GM21515 (cell line): ENCODE results near the gene GSTT2B.
"Not testable (repeated sequence)": the region's sequence is repeated elsewhere in the genome, so short reads cannot be mapped to it uniquely, and the experiment has no call there.

Source experiments
- ATAC-seq: cut with Tn5 transposase; IDR thresholded peaks from one replicate; pipeline ENCODE4 v1.9.1; 2021; ENCODE audit not compliant: unreplicated experiment

GSTT2B gene

DNA sequence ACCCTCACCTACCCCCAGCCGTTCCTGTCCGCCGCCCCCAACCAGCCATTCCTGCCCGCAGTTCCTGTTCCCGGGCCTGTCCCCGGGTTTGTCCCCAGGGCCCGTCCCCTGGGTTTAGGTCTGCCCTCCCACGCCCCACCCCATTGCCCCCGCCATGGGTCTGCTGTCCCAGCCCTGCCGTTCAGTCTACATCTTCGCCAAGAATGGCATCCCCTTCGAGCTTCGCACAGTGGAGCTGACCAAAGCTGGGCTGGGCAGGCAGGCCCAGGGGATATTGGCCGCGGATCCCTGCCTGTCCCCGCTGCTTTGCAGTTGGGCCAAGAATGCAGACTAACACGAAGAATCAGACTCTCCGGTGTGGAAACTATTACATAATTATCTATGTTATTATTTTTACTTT lies 11.2 kb downstream of the GSTT2B start:
- not testable (repeated sequence) for ATAC-seq

DNA sequence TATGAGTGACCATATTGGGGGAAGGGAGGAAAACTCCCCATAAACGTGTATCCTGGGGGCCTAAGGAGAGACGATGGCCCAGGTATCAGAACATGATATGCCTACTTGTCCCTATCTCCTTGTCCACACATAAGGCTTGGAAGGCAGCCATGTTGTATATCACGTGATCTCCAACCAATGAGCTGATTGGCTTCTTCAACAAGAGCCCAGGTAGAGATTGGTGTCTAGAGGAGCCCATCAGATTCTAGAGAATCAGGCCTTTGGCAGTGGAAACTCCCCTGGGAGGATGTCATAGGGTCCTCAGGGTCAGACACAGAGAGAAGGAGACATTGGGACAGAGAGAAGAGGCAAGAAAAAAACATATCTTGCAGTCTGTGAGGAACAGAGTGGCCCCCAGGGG lies 13.6 kb downstream of the GSTT2B start:
- ATAC-seq = not testable (repeated sequence)

DNA sequence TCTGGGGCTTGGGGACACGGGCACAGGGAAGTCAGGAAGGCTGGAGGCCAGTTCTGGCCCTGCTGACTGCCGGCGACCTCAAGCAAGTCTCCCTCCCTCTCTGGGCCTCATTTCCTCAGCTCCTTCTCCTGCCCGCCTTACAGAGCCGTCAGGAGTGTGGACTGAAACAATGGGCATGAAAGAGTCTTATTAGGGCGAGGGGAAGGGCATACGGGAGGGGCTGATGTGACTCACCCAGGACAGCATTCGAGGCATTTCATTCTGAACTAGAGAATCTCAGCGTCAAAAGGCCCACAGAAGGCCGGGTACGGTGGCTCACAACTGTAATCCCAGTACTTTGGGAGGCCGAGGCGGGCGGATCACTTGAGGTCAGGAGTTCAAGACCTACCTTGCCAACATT lies 20.8 kb downstream of the GSTT2B start:
- not testable (repeated sequence) for ATAC-seq

DNA sequence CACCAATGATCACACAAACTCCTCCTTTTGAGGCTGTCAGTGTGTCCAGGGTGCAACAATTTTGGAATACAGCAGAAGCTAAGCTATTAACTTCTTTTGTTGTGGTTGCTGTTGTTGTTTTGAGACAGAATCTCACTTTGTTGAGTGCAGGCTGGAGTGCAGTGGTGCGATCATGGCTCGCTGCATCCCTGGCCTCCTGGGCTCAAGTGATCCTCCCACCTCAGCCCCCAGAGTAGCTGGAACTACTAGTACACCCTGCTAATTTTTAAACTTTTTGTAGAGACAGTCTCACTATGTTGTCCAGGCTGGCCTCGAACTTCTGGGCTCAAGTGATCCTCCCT lies 22.0 kb downstream of the GSTT2B start:
- ATAC-seq = no peak

DNA sequence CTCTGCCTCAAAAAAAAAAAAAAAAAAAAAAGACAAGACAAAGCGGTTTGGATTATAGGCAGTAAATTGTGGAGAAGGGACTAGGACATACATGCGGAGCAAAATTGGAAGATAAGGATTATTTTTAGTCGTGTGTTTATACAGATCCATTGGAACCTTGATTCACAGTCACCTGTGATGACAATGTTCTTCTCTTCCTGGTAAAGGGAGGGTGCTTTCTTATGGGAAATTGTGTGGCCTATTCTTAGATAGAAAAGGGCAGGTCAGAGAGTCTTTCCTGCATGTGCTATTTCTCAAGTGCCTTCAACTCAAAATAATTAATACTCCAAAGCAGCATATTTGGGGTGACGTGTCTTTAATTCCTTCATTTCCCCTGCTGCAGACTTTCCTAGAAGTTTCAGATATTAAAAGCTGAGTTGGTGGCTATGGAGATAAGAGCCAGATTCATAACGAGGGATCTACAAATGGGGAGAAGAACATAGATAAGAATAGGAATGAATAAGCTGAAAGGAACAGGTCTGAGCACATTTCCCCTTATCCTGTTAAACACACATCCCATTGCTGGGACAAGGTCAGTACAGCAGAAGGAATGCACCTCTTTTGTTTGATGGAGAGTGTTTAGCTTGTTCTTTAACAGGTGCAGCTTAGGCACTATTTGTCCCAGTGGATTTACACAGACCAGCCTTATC lies 22.5 kb downstream of the GSTT2B start:
- no peak for ATAC-seq

DNA sequence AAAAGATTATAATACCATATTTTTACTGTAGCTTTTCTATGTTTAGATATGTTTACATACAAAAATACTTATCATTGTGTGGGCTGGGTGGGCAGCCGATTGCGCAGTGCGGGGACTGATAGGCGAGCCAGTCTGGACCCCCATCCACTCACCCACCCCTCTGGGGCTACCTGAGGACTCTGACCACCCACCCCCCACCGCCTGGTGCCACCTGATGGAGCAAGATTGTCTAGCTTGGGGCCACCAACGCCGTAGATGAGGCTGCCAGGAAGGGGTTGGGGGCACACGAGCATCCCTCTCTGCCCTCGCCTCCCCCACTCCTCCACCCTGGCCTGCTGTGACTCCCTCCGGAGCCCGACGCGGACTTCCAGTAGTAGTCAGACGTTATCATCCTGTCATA lies 34.4 kb downstream of the GSTT2B start:
- ATAC-seq = no peak

DNA sequence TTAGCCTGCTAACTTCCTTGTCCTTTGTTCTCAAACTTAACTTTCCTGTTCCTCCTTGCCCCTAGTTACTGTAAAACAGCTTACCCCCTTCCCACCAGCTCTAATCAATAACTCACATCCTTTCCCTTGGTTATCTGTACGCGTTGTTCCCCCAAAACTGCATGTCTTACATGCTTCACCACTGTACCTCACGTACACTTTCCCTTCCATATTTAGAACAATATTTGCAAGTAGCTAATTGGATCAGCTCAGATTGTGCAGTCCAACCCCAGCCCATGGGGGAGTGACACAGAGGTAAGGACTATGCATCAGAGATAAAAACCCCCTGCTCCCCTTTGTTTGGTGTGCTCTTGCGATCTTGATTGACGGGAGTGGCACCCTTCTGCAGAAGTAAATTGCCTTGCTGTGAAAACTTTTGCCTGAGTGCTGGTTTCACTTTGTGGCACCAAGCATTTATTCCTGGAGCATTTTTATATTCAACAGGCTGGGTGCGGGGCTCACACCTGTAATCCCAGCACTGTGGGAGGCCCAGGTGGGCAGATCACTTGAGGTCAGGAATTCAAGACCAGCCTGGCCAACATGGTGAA lies 35.9 kb downstream of the GSTT2B start:
- ATAC-seq = no peak

DNA sequence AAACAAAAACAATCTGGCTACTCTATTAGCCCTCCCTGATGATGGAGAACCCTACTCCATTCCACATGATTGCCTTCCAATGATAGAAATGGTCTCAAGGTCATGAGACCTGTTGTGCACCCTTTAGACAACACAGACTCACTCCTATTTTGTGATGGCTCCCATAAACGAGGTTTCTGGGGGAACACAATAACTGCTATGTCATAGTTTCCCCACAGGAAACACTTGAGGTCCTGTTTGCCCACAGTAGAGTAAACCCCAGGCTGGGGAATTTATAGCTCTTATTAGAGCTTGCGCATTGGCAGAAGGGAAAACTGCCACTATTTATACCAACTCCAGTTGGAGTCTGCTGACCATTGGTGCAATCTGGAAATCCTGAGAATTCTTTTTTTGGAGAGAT lies 38.1 kb downstream of the GSTT2B start:
- ATAC-seq = no peak

DNA sequence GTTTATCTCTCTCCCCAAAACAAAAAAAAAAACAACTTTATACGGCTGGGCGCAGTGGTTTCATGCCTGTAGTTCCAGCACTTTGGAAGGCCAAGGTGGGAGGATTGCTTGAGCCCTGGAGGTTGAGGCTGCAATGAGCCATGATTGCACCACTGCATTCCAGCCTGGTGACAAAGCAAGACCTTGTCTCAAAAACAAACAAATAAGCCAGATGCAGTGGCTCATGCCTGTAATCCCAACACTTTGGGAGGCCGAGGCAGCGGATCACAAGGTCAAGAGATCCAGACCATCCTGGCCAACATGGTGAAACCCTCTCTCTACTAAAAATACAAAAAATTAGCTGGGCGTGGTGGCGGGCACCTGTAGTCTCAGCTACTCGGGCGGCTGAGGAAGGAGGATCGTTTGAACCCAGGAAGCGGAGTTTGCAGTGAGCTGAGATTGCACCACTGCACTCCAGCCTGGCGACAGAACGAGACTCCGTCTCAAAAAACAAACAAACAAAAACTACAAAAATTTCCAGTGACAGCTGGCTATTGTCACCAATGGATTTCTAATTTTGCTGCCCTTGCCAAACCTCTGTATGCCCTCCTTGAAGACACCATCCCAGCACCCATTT lies 39.3 kb downstream of the GSTT2B start:
- ATAC-seq = not testable (repeated sequence)

DNA sequence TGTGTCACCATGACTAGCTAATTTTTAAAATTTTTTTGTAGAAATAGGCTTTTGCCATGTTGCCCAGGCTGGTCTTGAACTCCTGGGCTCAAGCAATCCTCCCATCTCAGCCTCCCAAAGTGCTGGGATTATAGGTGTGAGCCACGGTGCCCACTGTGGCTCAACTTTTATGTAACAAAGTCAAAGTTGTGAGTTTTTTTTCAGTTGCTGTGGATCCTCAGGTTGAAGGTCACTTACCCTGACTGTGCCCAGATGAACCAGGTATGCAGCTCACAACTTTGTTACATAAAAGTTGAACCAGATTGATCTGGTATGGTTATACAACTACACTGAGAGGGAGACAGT lies 40.8 kb downstream of the GSTT2B start:
- not testable (repeated sequence) for ATAC-seq

DNA sequence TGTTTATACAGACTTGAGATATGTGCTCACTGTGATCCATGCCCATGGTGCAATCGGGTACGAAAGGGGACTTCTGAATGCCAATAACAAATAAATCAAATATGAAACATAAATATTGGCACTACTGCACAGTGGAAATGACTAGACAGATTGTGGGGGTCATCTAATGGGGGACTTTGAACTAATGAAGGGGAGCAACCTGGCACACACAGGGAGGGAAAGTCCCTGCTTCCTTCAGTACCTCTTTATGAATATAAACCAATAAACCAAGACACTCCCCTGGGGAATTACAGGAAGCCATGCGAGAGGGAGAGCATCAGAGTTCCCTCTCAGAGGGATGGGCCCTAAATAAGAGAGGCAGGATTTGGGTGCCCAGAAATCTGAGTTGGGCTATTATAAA lies 45.7 kb downstream of the GSTT2B start:
- ATAC-seq = no peak

DNA sequence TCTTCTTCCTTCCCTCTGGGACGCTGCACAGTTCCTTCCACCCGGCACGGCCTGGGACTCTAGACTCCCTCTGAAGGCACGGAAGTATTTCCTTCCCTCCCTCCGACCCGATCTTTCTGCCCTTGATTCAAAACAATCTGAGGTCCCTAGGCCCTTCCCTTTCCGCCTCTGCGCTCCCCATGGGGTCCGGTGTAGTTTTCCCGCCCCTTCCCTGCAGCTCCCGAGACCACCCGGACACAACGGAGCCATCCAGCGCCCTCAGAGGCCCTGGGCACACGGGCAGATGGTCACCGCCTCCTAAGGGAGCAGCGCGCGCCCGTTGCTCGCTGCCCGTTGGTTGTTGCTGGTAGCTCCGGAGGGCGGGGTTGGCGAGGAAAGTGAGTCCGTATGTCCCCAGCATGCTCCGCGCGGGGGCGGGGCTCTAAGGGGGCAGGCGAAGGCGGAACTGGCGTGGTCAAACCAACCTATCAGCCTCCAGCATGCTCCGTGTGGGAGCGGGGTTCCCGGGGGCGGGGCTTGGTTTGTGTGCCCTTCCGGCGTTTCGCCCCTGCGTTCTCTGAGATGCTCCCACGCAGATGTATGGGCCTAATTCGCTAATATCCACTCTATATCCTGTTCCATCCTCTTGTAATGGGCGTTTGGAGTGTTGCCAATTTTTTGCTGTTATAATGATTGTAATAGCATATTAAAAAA lies 47.2 kb downstream of the GSTT2B start:
- ATAC-seq = peak; percentile 84

DNA sequence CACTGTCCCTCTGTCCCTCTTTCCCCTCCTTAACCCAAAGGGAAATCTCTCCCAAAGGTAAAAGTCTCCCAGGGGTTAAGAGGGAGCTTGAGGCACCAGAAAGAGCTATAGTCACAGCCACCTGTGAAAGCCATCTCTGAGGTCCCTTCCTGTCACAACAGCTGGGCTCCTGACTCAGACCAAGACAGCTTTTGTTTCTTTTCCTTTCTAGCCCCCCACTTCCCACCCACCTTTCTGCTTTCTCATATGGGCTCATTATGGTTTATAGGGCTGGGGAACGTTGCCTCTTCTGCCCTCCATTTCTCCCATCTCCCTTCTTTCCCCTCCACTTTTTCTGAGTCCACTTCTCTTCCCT lies 47.7 kb downstream of the GSTT2B start:
- no peak for ATAC-seq

DNA sequence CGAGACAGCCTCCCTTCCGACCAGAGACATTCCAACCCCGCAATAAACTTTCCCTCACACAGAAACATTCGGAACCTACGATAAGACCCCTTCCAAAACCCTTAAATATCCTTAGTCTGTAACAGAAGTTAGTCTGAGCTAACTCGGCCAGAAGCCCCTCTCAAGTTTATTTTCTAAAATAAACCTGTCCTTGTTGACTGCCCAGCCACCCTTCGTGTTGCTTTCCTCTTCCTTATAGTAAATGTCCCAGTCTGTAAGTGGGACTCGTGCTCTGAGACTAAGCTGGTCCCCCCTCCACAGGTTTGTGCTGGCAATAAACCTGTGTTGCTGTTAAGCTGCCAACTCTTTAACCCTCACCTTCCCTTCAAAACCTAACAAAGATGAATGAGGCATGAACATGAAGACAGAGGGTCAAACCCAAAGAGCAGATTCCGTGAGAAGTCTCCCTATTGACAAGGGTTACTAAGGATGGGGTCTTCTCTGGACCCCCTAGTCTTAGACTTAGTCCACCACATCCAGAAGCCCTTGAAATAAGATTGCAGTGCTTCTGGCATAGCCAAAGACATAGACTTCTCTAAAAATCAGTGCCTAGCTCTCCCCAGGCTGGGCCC lies 48.6 kb downstream of the GSTT2B start:
- no peak for ATAC-seq

DNA sequence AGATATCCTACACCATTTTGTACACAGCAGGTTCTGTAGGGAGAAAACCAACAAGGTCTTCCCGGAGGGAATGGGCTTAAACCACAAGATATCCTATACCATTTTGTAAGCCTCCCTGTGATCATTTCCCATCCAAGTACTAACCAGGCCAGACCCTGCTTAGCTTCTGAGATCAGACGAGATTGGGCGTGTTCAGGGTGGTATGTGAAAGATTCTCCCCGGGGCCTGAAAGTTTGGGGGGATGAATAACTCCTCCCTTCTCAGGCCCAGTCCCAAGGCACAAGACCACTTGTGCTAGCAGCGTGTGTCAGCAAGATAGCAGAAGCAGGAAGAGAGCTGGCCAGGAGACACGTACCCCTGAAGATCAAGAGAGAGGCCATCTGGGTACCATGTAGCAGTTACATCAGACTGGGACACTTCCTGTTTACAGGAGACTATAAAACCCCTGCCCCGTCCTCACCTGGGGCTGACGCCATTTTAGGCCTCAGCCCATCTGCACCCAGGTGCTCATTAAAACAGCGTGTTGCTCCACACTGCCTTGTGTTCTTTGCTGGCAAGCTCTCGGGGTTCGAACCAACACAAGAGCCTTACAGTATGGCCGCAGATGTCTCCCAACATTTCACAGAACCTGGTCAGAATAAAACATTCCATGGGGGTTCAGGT lies 49.5 kb downstream of the GSTT2B start:
- no peak for ATAC-seq

DNA sequence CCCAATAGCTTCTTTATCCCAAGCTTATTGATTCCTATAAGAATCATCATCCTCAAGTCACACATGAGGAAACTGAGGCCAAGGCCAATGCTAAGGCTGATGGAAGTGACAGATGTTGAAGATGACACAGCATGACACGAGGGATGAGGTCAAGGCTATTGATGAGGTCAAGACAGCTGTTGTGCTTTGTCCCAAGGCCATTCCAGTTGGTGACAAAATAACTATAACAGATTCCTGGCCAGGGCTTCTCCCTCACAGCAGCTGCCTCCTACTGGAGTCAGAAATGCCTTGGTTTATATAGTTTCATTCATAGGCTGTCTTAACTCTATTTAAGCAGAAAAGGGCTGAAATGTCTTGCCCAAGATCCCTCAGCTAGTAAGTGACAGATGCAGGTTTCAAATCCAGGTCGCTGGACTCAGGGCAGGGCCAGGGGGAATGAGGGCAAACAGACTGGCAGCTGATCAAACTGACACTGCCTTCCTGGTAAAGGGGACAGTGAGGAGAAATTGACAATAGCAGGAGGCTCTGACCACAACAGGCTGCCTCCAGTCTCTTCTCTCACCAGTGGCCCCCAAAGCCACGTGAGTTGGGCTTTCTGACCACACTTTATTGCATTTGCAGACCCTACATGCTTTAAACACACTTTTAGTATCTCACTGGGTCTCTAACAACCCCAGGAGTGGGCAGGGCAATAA lies 50.4 kb downstream of the GSTT2B start:
- no peak for ATAC-seq

DNA sequence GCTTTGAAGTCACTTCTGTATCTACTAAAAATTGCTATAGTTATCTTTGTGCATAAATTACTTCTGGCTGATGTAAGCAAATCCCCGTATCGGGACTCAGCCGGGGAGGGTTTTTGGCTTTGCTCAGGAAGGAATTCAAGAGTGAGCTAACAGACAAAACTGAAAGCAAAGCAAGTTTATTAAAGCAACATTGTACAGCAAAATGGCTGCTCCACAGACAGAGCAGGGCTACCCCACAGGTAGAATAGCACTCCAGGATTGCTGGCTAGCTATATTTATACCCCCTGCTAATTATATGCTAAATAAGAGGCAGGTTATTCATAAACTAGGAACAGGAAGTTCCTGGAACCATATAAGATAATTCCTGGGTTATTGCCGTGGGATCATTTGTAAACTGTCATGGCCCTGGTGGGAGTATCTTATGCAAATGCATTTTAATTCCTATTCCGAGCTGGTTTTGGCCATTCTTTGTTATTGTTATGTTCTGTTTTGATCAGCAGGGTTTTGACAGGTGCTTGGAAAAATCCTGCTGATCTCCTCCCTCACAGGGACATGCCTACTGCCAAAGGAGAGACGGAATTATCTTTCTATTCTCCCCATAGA lies 51.6 kb downstream of the GSTT2B start:
- no peak for ATAC-seq

DNA sequence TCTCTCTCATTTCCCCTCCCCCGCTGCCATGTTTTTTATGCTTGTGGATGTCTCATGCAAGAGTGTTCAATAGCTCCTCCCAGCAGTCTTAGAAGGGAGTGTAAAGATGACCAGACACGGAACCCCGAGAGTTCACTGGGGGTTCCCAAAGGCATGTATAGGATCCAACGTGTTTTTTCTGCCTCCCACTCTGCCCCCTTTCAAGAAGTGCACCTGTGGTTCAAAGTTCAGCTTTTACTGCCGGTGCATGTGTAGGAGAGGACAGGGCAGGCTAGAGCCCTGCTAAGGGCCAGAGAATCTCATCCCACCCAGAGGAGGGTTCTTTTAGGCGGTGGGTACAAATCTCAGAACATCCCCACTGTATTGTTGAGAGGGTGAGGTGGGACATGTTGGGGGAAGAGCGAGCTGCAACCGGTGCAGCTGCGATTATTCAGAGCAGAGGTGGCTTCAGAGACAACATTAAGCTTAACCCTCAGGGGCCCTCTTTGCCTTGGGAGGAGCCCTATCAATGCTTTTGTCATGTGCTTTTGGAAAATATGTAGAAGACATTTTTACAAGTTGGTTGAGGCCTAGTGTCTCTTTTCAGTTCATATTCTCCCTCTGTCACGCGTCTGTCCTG lies 52.3 kb downstream of the GSTT2B start:
- no peak for ATAC-seq

DNA sequence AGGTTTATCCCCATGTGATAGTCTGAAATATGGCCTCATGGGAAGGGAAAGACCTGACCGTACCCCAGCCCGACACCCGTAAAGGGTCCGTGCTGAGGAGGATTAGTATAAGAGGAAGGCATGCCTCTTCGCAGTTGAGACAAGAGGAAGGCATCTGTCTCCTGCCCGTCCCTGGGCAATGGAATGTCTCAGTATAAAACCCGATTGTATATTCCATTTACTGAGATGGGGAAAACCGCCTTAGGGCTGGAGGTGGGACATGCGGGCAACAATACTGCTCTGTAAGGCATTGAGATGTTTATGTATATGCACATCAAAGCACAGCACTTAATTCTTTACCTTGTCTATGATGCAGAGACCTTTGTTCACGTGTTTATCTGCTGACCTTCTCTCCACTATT lies 53.6 kb downstream of the GSTT2B start:
- not testable (repeated sequence) for ATAC-seq
